SU-DHL-6 (cell line): Measurements from ENCODE around the gene SGPP2.

ENCODE experiments used
- H2AFZ ChIP-seq: fragments of 200-600 bp; sonication (generic); 2 replicates; pipeline ENCODE4 v1.6.1; 2014; ENCODE audit warnings: low read depth, mild to moderate bottlenecking, moderate library complexity, mixed read lengths, antibody characterized with exemption, low read length; ENCODE audit not compliant: severe bottlenecking
- H3F3A ChIP-seq: fragments of 200-600 bp; shearing (Covaris generic); 2 replicates; pipeline ENCODE4 v1.6.0; 2016; ENCODE audit warnings: antibody characterized with exemption, mild to moderate bottlenecking; ENCODE audit not compliant: insufficient read depth
- H3K27ac ChIP-seq: fragments of 200-600 bp; sonication (generic); 2 replicates; pipeline ENCODE4 v1.5.1; 2016; ENCODE audit warnings: low read depth, mild to moderate bottlenecking, low read length, moderate library complexity, mixed read lengths
- H3K27me3 ChIP-seq: fragments of 200-600 bp; sonication (generic), shearing (Covaris generic); 2 replicates; pipeline ENCODE4 v1.6.0; 2014; ENCODE audit warnings: mild to moderate bottlenecking, low read length
- H3K36me3 ChIP-seq: fragments of 200-600 bp; sonication (generic); 2 replicates; pipeline ENCODE4 v1.6.1; 2014; ENCODE audit warnings: mild to moderate bottlenecking, low read length, mixed read lengths
- H3K4me2 ChIP-seq: fragments of 300-600, 200-600 bp; shearing (Covaris generic), sonication (generic); 2 replicates; pipeline ENCODE4 v1.6.0; 2014; ENCODE audit warnings: low read length, low read depth, mild to moderate bottlenecking; ENCODE audit not compliant: poor library complexity, severe bottlenecking
- H3K4me3 ChIP-seq: fragments of 200-600 bp; sonication (generic); 2 replicates; pipeline ENCODE4 v1.5.1; 2014; ENCODE audit warnings: antibody characterized with exemption, low read length, mild to moderate bottlenecking, mixed read lengths; ENCODE audit not compliant: insufficient read depth, poor library complexity, severe bottlenecking
- H3K79me2 ChIP-seq: fragments of 200-600 bp; sonication (generic); 2 replicates; pipeline ENCODE4 v1.6.1; 2014; ENCODE audit warnings: mild to moderate bottlenecking, low read length, moderate library complexity; ENCODE audit not compliant: insufficient read depth
- H3K9ac ChIP-seq: fragments of 200-600 bp; sonication (generic); 2 replicates; pipeline ENCODE4 v1.7.0; 2014; ENCODE audit warnings: mild to moderate bottlenecking, low read length
- H3K9me2 ChIP-seq: fragments of 200-600 bp; sonication (generic); replicated peaks from 2 replicates; pipeline ENCODE4 v1.6.1; 2014; ENCODE audit warnings: low read length; ENCODE audit not compliant: insufficient read depth
- H3K9me3 ChIP-seq: fragments of 200-600 bp; sonication (generic); 2 replicates; pipeline ENCODE4 v1.6.1; 2014; ENCODE audit warnings: low read length, mixed read lengths; ENCODE audit not compliant: insufficient read depth
- H4K20me1 ChIP-seq: fragments of 200-600 bp; sonication (generic); 2 replicates; pipeline ENCODE4 v1.6.1; 2014; ENCODE audit warnings: low read depth, mild to moderate bottlenecking, antibody characterized with exemption, low read length, moderate library complexity, mixed read lengths
- EZH2phosphoT487 ChIP-seq: fragments of 200-600 bp; sonication (generic), shearing (Covaris generic); conservative IDR thresholded peaks from 2 replicates; pipeline ENCODE4 v1.6.1; 2018; ENCODE audit warnings: mild to moderate bottlenecking, antibody characterized with exemption, low read length, moderate library complexity, mixed read lengths
- TF ChIP-seq, protein P1 (sequence below): fragments of 200-600 bp; sonication (generic); IDR thresholded peaks from one replicate; pipeline ENCODE4 v1.5.1; 2017; ENCODE audit warnings: antibody characterized with exemption, mild to moderate bottlenecking, low read length, moderate library complexity; ENCODE audit not compliant: insufficient read depth, poor library complexity, severe bottlenecking

Gene SGPP2

DNA sequence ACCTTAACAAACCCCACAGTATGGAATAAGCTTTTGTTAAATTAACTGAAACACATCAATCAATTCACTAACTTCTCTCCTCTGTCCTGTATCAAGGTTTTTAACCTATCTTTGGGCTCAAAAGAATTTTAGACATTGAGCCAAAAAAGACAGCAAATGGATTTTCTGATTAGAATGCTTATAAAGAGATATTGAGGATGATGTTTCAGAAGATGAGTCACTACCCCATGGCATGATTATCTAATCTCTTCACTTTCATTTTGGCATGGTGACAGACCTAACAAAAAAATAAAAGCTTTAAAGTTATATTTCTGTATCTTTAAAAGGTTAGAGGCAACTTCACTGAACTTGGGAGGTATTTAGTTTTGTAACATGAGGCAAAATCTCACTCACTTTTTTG is 55.5 kb downstream of the SGPP2 start:
- Histone ChIP-seq H3K4me2 (no peak overlapping the region), H3K4me3 (no peak overlapping the region), H3K27ac (no peak overlapping the region), H4K20me1 (no peaks in the 10 kb centered on the region), H3K9me3 (no peaks in the 10 kb centered on the region), H3K9me2 (no peaks in the 10 kb centered on the region), H3F3A (no peaks in the 10 kb centered on the region), H3K27me3 (no peaks in the 10 kb centered on the region), H3K79me2 (no peaks in the 10 kb centered on the region), H3K36me3 (no peaks in the 10 kb centered on the region), H3K9ac (no peak overlapping the region), H2AFZ (no peak overlapping the region)
- TF ChIP-seq, protein P1, sequence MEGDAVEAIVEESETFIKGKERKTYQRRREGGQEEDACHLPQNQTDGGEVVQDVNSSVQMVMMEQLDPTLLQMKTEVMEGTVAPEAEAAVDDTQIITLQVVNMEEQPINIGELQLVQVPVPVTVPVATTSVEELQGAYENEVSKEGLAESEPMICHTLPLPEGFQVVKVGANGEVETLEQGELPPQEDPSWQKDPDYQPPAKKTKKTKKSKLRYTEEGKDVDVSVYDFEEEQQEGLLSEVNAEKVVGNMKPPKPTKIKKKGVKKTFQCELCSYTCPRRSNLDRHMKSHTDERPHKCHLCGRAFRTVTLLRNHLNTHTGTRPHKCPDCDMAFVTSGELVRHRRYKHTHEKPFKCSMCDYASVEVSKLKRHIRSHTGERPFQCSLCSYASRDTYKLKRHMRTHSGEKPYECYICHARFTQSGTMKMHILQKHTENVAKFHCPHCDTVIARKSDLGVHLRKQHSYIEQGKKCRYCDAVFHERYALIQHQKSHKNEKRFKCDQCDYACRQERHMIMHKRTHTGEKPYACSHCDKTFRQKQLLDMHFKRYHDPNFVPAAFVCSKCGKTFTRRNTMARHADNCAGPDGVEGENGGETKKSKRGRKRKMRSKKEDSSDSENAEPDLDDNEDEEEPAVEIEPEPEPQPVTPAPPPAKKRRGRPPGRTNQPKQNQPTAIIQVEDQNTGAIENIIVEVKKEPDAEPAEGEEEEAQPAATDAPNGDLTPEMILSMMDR, result no peak
- TF ChIP-seq EZH2phosphoT487, result no peak

DNA sequence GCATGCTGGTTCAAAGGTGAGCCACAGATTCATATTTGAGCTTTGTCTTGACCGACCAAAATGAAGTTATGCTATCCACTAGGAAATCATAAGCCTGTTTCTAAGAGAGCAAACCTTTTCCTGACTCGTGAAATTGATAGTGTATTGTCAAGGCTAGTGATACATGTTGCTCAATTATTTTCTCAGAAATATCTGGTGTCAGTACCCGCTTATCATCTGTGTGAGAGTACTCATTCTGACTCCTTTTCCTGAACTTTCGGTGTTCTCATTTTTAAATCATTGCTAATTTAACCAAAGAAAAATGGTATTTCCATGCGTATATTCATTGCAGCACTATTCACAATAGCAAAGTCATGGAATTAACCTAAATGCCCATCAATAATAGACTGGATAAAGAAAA is 56.2 kb downstream of the SGPP2 start:
- TF ChIP-seq, protein P1, result no peak
- TF ChIP-seq EZH2phosphoT487, result no peak
- H3K36me3 ChIP-seq, result no peaks in the 10 kb centered on the region
- H2AFZ ChIP-seq, result no peak overlapping the region
- H3F3A ChIP-seq, result no peaks in the 10 kb centered on the region
- no peaks in the 10 kb centered on the region for H3K27me3 ChIP-seq
- H3K4me3 ChIP-seq, result no peak overlapping the region
- H4K20me1 ChIP-seq, result no peaks in the 10 kb centered on the region
- no peaks in the 10 kb centered on the region for H3K9me3 ChIP-seq
- H3K9me2 ChIP-seq, result no peaks in the 10 kb centered on the region
- H3K79me2 ChIP-seq, result no peaks in the 10 kb centered on the region
- H3K9ac ChIP-seq, result no peak overlapping the region
- no peak overlapping the region for H3K4me2 ChIP-seq
- no peak overlapping the region for H3K27ac ChIP-seq

DNA sequence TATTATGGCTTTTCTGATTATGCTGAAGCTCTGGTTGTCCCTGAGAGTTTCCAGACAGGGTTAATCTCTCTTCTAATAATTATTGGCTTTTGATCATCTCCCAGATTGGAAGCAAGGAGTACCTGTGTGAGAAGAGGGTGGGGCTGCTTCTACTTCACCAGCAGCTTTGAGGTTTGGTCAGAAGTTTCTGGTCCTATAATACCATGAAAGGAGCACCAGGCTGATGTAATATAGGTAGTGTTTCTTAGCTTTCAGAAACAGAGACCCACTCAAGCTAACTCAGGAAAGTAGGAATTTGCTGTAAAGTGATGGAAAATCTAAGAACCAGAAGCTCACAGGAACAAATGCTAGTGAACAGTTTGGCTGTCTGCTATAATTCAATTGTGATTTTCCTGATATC is 57.6 kb downstream of the SGPP2 start:
- H3K9me2 ChIP-seq, result no peaks in the 10 kb centered on the region
- H3K9ac ChIP-seq, result no peak overlapping the region
- H3F3A ChIP-seq, result no peaks in the 10 kb centered on the region
- H3K4me3 ChIP-seq, result no peak overlapping the region
- no peaks in the 10 kb centered on the region for H3K27me3 ChIP-seq
- no peak overlapping the region for H3K4me2 ChIP-seq
- H4K20me1 ChIP-seq, result no peaks in the 10 kb centered on the region
- no peak overlapping the region for H2AFZ ChIP-seq
- H3K36me3 ChIP-seq, result no peaks in the 10 kb centered on the region
- H3K27ac ChIP-seq, result no peak overlapping the region
- TF ChIP-seq, protein P1, result no peak
- no peak for TF ChIP-seq EZH2phosphoT487
- H3K9me3 ChIP-seq, result no peaks in the 10 kb centered on the region
- H3K79me2 ChIP-seq, result no peaks in the 10 kb centered on the region
